GM19463 (cell line): Measurements from ENCODE around the gene LY6G6D.

Experiments
- ATAC-seq: cut with Tn5 transposase; IDR thresholded peaks from one replicate; pipeline ENCODE4 v1.9.1; 2021; ENCODE audit warnings: mild to moderate bottlenecking, moderate library complexity; ENCODE audit not compliant: unreplicated experiment

LY6G6D gene

DNA sequence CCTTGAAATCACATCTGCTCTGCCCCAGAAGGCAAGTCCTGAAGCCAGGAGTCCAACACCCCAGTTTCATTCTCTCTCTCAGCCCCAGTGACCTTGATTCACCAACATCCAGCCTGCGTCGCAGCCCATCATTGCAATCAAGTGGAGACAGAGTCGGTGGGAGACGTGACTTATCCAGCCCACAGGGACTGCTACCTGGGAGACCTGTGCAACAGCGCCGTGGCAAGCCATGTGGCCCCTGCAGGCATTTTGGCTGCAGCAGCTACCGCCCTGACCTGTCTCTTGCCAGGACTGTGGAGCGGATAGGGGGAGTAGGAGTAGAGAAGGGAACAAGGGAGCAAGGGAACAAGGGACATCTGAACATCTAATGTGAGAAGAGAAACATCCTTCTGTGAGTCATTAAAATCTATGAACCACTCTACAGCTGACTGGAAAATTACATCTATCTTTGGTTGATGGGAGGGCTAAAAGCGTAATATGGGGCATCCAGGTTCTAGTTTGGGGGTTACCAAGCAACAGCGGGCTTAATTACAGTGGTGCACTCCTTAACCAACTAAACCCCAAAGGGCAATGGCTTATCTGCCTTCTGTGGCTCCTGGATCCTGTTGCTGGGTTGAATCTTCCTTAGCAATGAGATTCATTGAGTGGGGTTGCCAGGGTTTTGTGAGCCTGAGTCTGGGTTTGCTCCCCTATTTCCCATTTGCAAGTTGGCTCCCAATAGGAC is 2.5 kb downstream of the LY6G6D start:
- ATAC-seq, result no peak

DNA sequence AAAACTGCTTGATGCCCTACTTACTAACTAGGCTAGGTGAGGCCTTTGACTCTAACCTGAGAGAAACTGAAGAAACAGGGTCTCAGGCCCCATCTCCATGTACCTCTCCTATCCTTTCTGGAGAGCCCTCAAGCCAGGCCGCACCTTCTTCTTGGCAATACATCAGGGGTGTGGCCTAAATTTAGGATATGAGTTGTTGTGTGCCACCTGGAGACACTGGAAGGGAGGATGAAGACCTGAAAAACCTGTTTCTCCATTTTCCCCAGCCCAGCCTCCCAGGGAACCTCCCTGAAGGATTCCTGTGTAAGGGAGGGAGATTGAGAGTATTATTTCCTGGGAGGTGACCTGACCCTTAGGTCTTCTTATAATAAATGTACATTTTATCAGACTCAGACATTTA is 3.1 kb downstream of the LY6G6D start:
- no peak for ATAC-seq

DNA sequence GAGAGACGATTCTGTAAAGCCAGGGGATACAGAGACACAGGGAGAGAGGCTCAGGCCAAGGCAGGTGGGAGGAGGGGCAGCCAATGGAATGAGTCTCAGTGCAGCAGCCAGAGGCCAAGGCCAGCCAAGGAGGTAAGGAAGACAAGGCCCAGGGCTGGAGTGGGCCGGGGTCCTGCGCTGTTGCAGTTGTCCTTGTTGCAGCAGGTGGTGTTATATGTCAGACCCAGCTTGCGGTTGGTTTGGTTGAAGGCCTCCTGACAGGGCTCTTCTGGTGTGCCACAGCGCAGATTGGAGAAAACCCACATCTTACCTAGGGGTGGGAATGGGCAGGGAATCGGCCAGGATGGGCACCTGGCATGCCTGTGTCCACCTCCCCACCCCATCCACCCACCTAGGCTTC is 3.9 kb downstream of the LY6G6D start:
- ATAC-seq, result no peak

DNA sequence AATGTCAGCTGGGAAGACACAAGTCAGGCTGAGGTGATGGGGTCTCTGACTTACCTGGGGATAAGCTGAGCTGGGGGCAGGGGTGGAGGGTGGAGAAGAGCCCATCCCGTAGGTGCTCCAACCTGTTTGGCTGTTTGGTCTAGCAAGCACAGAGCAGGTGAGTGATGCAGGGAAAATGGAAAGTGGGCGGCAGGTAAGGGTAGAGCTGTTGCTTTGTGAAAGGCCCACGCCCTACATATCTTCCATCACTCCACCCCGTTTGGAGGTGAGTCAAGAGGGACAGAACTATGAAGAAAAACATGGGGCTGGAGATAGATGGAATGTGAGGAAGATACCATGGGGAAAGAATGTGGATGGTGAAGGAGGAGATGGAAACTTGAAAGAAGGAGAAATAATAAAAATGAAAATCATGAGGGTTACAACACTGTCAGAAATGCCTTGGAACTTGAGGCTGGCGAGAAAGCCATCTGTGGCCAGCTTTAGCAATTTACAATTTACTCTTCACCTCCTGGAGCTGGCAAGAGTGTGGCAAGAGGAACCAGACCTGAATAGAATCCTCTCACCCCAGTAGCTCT is 5.1 kb downstream of the LY6G6D start:
- ATAC-seq, result no peak

GRCh38 chr6:31721351-31722020 is 6.3 kb downstream of the LY6G6D start, which contains the start of gene LY6G6C:
TSS of gene LY6G6C (minus strand) at chr6:31721746. CDS start at chr6:31721679, 67 bp downstream.
- no peak for ATAC-seq

DNA sequence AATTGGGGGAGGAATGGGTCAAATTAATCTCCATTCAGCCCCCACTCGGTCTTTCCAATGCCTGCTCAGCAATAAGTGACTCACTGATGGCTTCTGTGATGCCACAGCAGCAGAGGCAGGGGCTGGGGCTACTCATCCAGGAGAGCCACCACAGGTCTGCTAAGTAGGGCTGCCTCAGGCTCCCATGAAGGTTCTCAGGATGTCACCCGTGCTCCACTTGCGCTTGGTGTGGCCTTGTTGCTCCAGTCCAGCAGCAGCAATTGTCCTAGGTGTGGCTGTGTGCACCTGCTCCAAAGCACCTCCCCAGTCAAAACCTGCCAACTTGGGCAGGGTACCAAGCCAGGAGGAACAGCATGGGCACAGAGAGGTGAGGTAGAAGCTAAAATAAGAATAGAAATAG is 7.0 kb downstream of the LY6G6D start:
- no peak for ATAC-seq

- no peak for ATAC-seq
These were observed 8.3 kb downstream of the LY6G6D start, which contains the start of gene MPIG6B for GRCh38 chr6:31723245-31723979. TSS of gene MPIG6B (plus strand) at chr6:31723373. CDS start at chr6:31723384, 11 bp downstream.

GRCh38 chr6:31723980-31724691 is 9.0 kb downstream of the LY6G6D start:
- ATAC-seq, result no peak

DNA sequence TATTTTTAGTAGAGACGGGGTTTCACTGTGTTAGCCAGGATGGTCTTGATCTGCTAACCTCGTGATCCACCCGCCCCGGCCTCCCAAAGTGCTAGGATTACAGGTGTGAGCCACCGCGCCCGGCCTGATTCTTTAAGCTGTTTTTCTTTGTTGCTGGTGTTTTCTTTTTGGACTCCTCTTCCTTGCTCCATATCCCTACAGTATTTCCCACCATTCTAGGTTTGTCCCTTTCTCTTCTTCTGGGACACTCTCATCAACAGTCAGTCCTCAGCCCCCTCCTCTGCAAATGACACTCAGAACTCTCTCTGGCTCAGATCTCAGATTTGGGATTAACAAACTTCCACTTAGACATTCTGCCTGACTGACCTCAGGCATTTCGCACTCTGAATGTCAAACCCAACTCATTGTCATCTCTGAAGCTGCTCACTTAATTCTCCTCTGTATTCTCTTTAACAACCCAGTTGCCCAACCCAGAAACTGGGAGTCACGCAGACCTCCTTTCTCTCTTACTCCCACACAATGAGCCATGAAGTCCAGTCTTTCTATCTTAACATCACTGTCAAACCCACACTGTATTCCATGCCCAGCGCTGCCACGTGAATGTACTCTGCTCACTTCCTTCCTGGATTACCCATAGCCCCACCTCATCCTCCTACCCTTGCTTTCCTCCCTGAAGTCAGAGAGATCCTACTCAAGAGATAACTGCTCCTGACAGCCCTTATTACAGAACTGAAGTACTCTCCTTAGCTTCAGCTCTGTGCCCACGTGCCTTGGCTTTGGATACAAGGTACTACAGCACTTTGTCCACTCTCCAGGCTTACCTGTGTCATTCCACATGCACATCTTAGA is 10.6 kb downstream of the LY6G6D start:
- no peak for ATAC-seq

GRCh38 chr6:31727034-31727716 is 12.0 kb downstream of the LY6G6D start:
- ATAC-seq, result peak; percentile 59

DNA sequence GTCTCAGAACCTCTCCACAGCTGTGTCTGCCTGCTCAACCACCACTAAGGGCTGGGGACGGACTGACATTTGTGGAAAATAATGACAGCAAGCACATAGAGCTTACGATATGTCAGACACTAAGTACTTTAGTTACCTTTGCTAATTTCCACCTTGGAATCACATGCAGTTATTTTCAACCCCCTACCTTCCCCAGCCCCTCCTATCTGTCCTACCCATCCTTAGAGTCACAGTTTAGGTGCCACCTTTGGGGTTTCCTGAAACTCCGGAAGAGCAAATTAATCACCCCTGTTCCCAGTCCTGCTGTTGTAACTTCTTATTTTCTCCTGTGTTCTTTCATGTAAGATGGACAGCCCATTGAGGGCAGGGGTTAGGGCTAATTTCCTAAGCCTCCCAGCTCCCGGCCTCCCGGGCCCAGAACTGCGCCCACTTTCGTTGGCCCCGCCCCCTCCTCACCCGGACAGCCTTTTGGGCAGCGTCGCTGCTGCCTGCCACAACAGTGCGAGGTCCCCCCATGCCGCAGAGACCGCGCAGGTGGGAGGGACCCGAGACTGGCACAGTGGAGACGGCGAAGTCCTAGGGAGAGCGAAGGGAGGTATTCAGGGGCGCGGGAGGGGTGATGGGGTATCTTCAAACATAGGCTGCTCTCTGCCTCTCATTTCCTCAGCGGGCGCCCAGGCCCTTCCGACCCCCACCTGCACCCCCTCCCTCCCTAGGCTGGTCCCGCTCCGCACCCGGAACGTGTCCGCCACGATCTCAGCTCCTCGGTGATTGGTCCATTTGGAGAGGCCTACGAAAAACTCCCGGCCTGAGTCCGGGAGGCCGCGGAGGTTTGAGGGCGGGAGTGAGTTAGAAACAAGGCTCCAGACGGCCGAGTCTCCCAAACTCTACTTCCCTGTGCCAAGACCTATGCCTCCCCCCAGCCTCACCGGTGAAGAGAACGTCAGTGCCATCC is 12.8 kb downstream of the LY6G6D start:
- ATAC-seq, result no peak

DNA sequence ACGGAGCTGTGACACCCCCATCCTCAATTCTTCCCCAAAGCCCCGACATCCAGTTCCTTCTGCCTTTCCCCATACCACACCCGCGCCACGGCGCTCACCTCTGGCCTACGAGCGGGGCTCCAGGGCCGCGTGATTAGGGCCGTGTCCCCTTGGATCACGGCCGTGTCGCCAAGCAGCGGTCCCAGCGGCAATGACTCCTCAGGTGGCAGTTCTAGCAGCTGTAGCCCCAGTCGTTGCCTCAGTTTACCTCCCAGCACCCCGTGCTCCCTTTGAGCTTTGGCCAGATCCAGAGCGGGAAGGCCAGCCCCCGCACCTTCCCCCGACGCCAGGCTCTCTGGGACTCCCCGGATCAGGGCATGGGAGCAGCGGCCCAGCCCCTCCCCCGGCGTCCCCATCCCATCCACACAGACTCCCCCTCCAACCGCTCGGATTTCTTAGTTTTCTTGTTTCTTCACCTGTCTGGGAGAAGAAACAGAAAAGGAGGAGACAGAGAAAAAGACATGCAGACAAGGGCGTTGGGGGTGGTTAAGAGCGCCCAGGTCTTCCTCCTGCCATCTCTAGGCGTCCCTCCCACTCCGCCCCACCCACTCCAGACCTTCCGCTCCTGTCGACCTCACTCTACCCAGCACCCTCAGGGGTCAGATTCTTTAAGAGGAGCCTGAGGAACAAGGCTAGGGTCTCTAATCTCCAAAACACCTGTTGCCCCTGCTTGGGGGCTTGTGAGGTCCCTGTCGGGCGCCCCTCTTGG is 13.8 kb downstream of the LY6G6D start, which contains the start of gene DDAH2:
Gene DDAH2 (minus strand): TSS at position 533 of the 748 bp plus-strand sequence. CDS start 138 bp downstream, at position 395.
- ATAC-seq, result no peak

DNA sequence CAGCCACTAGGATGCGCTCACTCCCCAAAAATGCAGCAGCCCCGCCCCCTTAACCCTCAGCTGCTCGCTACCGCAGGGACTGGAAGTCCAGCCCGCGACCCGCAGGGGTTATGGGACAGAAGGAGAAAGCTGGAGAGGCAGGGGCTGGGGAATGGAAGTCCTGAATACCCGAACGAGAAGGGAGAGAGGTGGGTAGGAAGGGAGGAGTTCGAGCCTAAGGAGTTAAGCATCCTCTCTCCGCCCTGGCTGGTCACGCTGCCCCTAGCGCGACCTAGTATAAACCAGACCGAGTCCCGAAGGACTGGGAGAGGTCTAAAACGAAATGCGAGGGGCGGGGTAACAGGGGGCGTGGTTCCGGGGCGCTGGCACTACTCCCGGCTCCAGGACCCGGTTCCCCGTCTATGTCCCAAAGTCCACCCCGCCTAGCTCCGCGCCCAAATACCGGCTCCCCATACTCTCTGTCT is 14.4 kb downstream of the LY6G6D start:
- ATAC-seq, result peak; percentile 48

GRCh38 chr6:31729979-31730630 is 15.0 kb downstream of the LY6G6D start:
- ATAC-seq, result no peak

- ATAC-seq, result no peak
These were observed 15.5 kb downstream of the LY6G6D start for GRCh38 chr6:31730631-31731086.

GRCh38 chr6:31732029-31732428 is 16.9 kb downstream of the LY6G6D start:
- no peak for ATAC-seq
